GM23338 (cell line): ENCODE results near the gene OR2V2. TPM values are rescaled to one million over a fixed set of nuclear protein-coding genes. Genes with fewer than 3 reads are reported as not detected.

Experiments used
- ATAC-seq: fragments of 200-7000 bp; cut with Tn5 transposase; 3 replicates; pipeline ENCODE4 v1.9.1; 2020
- DNase-seq: peaks from one replicate; pipeline ENCODE4 v3.0.0-alpha.2; 2015; ENCODE audit warnings: low spot score
- H2AFZ ChIP-seq: fragments of 200-600 bp; sonication (generic); 2 replicates; pipeline ENCODE4 v1.8.0; 2016; ENCODE audit warnings: antibody characterized with exemption, mild to moderate bottlenecking, moderate library complexity
- H3F3A ChIP-seq: fragments of 200-600 bp; sonication (generic); replicated peaks from 2 replicates; pipeline ENCODE4 v1.8.0; 2017; ENCODE audit warnings: antibody characterized with exemption, mixed run types, low read depth
- H3K27ac ChIP-seq: fragments of 200-600 bp; sonication (generic); 2 replicates; pipeline ENCODE4 v1.6.1; 2016; ENCODE audit warnings: low read depth
- H3K27me3 ChIP-seq: fragments of 200-600 bp; sonication (generic); 2 replicates; pipeline ENCODE4 v1.8.0; 2016; ENCODE audit warnings: mild to moderate bottlenecking, mixed run types, moderate library complexity; ENCODE audit not compliant: insufficient read depth
- H3K36me3 ChIP-seq: fragments of 200-600 bp; sonication (generic); 2 replicates; pipeline ENCODE4 v1.8.0; 2016; ENCODE audit warnings: mild to moderate bottlenecking; ENCODE audit not compliant: insufficient read depth
- H3K4me1 ChIP-seq: fragments of 200-600 bp; sonication (generic); 2 replicates; pipeline ENCODE4 v1.8.0; 2016; ENCODE audit warnings: mild to moderate bottlenecking, moderate library complexity; ENCODE audit not compliant: insufficient read depth
- H3K4me2 ChIP-seq: fragments of 200-600 bp; sonication (generic); 2 replicates; pipeline ENCODE4 v1.7.1; 2017; ENCODE audit warnings: mixed run types
- H3K4me3 ChIP-seq: fragments of 200-600 bp; sonication (generic); 2 replicates; pipeline ENCODE4 v1.6.1; 2016; ENCODE audit warnings: mixed run types
- H3K79me2 ChIP-seq: fragments of 200-600 bp; sonication (generic); replicated peaks from 2 replicates; pipeline ENCODE4 v1.8.0; 2017; ENCODE audit warnings: mild to moderate bottlenecking; ENCODE audit not compliant: insufficient read depth
- H3K9me2 ChIP-seq: fragments of 200-600 bp; sonication (generic); 2 replicates; pipeline ENCODE4 v1.8.0; 2017; ENCODE audit not compliant: insufficient read depth
- H4K20me1 ChIP-seq: fragments of 200-600 bp; sonication (generic); replicated peaks from 2 replicates; pipeline ENCODE4 v1.8.0; 2017; ENCODE audit warnings: mild to moderate bottlenecking; ENCODE audit not compliant: insufficient read depth
- H3K27ac Mint-ChIP-seq: 2 replicates; pipeline ENCODE4 v1.8.0; 2020; ENCODE audit warnings: inconsistent platforms, mild to moderate bottlenecking, moderate library complexity, mixed read lengths
- H3K27me3 Mint-ChIP-seq: 3 replicates; pipeline ENCODE4 v1.8.0; 2022; ENCODE audit warnings: low read depth, mild to moderate bottlenecking, moderate library complexity, mixed read lengths, inconsistent platforms; ENCODE audit not compliant: insufficient read depth, poor library complexity
- H3K36me3 Mint-ChIP-seq: 3 replicates; pipeline ENCODE4 v1.8.0; 2021; ENCODE audit warnings: low read depth, mild to moderate bottlenecking, inconsistent platforms, moderate library complexity, mixed read lengths
- H3K4me1 Mint-ChIP-seq: 3 replicates; pipeline ENCODE4 v1.8.0; 2020; ENCODE audit warnings: mild to moderate bottlenecking, inconsistent platforms, mixed read lengths
- H3K4me3 Mint-ChIP-seq: 3 replicates; pipeline ENCODE4 v1.8.0; 2021; ENCODE audit warnings: moderate library complexity, mild to moderate bottlenecking, inconsistent platforms, mixed read lengths
- H3K9me3 Mint-ChIP-seq: 3 replicates; pipeline ENCODE4 v1.8.0; 2020; ENCODE audit warnings: moderate library complexity, mild to moderate bottlenecking, inconsistent platforms, mixed read lengths
- CREB1 ChIP-seq: fragments of 250-450 bp; sonication (Bioruptor Pico); IDR thresholded peaks from 2 replicates; pipeline ENCODE4 v1.5.0; 2020; ENCODE audit warnings: low read depth, mild to moderate bottlenecking, moderate library complexity
- CTCF ChIP-seq, 2 experiments: fragments of 200-600 bp in 1 of 2; sonication (generic) in 1 of 2; conservative IDR thresholded peaks; 2 replicates each; pipeline versions ENCODE4 v1.5.1 to v1.6.1; 2016 to 2017; ENCODE audit warnings: antibody characterized with exemption in 2 of 2, low read depth in 2 of 2, mild to moderate bottlenecking in 2 of 2, moderate library complexity in 1 of 2
- ETS1 ChIP-seq: IDR thresholded peaks from 2 replicates; pipeline ENCODE4 v1.6.1; 2016; ENCODE audit warnings: antibody characterized with exemption
- EZH2 ChIP-seq: fragments of 200-600 bp; sonication (generic); IDR thresholded peaks from one replicate; pipeline ENCODE4 v1.8.0; 2017; ENCODE audit warnings: antibody characterized with exemption, mild to moderate bottlenecking, low read depth; ENCODE audit not compliant: unreplicated experiment
- EZH2phosphoT487 ChIP-seq: fragments of 200-600 bp; sonication (generic); IDR thresholded peaks from one replicate; pipeline ENCODE4 v1.8.1; 2018; ENCODE audit warnings: antibody characterized with exemption; ENCODE audit not compliant: unreplicated experiment
- JUNB ChIP-seq: IDR thresholded peaks from one replicate; pipeline ENCODE4 v1.6.1; 2016; ENCODE audit warnings: antibody characterized with exemption; ENCODE audit not compliant: unreplicated experiment
- NANOG ChIP-seq: IDR thresholded peaks from 2 replicates; pipeline ENCODE4 v1.6.1; 2016; ENCODE audit warnings: antibody characterized with exemption, borderline replicate concordance
- POLR2AphosphoS5 ChIP-seq: IDR thresholded peaks from 2 replicates; pipeline ENCODE4 v1.6.1; 2016; ENCODE audit warnings: antibody characterized with exemption, low read depth
- REST ChIP-seq: IDR thresholded peaks from one replicate; pipeline ENCODE4 v1.6.1; 2018; ENCODE audit warnings: antibody characterized with exemption; ENCODE audit not compliant: unreplicated experiment
- STAT1 ChIP-seq: IDR thresholded peaks from one replicate; pipeline ENCODE4 v1.6.1; 2016; ENCODE audit warnings: antibody characterized with exemption; ENCODE audit not compliant: unreplicated experiment
- ZNF114 ChIP-seq: fragments of 250-450 bp; sonication (Bioruptor Pico); IDR thresholded peaks from 2 replicates; pipeline ENCODE4 v1.5.0; 2020; ENCODE audit warnings: mild to moderate bottlenecking, moderate library complexity
- ZNF331 ChIP-seq: fragments of 250-450 bp; sonication (Bioruptor Pico); IDR thresholded peaks from 2 replicates; pipeline ENCODE4 v1.5.0; 2020; ENCODE audit warnings: low read depth, mild to moderate bottlenecking, moderate library complexity
- ZNF462 ChIP-seq: fragments of 250-450 bp; sonication (Bioruptor Pico); IDR thresholded peaks from 2 replicates; pipeline ENCODE4 v1.5.0; 2020; ENCODE audit warnings: mild to moderate bottlenecking, moderate library complexity
- polyA plus RNA-seq: library from polyadenylated mRNA; unstranded; fragments of >200 nt; fragmentation: Nextera tagmentation; extraction: Ambion mirVana; gene quantifications from 2 replicates; pipeline ENCODE4 v1.2.1, GENCODE V29; 2016
- total RNA-seq: library from RNA; depleted of rRNA; stranded (reverse); fragments of >200 nt; shearing (Covaris generic); gene quantifications from 2 replicates; pipeline ENCODE4 v1.2.3, GENCODE V29; 2014

OR2V2 gene
- total and polyA plus RNA-seq, 2 experiments from 2014 or later = not detected

GRCh38 chr5:181207214-181207959 is 60.0 kb downstream of the OR2V2 start:
- H3K27ac Mint-ChIP-seq = peak overlapping the region; percentile 75
- Histone ChIP-seq H3K4me2 (peak overlapping the region; percentile 72), H3K4me1 (peaks cover 15% of the 10 kb centered on the region; the same call in 1 of the 2 replicates), H3K79me2 (no peaks in the 10 kb centered on the region), H3K36me3 (no peaks in the 10 kb centered on the region), H3K27me3 (peaks cover 42% of the 10 kb centered on the region), H4K20me1 (no peaks in the 10 kb centered on the region; the same call in 1 of the 2 replicates), H3K27ac (no peak overlapping the region), H3F3A (peaks cover 10% of the 10 kb centered on the region; the same call in 1 of the 2 replicates), H2AFZ (peak overlapping the region; percentile 64), H3K9me2 (no peaks in the 10 kb centered on the region), H3K4me3 (peak overlapping the region; percentile 79)
- H3K27me3 Mint-ChIP-seq = peaks cover 54% of the 10 kb centered on the region
- ATAC-seq (peak; percentile 15), DNase-seq (peak; percentile 88)
- peak overlapping the region; percentile 94 for H3K4me3 Mint-ChIP-seq
- peaks cover 20% of the 10 kb centered on the region for H3K9me3 Mint-ChIP-seq
- TF ChIP-seq ZNF114 (CRISPR knock-in tag) = no peak
- TF ChIP-seq ZNF331 (CRISPR knock-in tag) = no peak
- TF ChIP-seq EZH2phosphoT487 = no peak
- TF ChIP-seq JUNB = no peak
- TF ChIP-seq ZNF462 (CRISPR knock-in tag) = no peak
- TF ChIP-seq EZH2 = no peak
- TF ChIP-seq REST = no peak
- TF ChIP-seq NANOG = no peak
- TF ChIP-seq POLR2AphosphoS5 = no peak
- no peak for TF ChIP-seq CTCF (conservative IDR thresholded peaks at IDR 0.05; ENCODE audit: low read depth in 2 of 2)
- TF ChIP-seq ETS1 = no peak
- TF ChIP-seq STAT1 = no peak
- TF ChIP-seq CREB1 (CRISPR knock-in tag) = no peak
- peaks cover 14% of the 10 kb centered on the region for H3K4me1 Mint-ChIP-seq
- H3K36me3 Mint-ChIP-seq = peaks cover 17% of the 10 kb centered on the region
